ENCODE results near the gene KIF22.
"Not testable (repeated sequence)": the region's sequence is repeated elsewhere in the genome, so short reads cannot be mapped to it uniquely, and the experiment has no call there.

DNA sequence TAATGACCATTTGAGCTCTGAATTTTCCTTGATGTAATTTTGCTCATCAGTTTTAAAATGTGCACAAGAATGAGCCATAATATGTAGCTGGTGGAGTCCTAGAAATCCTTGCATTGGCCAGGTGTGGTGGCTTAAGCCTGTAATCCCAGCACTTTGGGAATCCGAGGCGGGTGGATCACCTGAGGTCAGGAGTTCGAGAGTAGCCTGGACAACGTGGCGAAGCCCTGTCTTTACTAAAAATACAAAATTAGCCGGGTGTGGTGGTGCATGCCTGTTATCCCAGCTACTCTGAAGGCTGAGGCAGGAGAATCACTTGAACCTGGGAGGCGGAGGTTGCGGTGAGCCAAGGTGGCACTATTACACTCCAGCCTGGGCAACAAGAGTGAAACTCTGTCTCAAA lies 33.5 kb upstream of the KIF22 start:
- not testable (repeated sequence) for TF ChIP-seq POLR2A (IDR thresholded peaks at IDR 0.05; ENCODE audit: low read length); GATA1 (IDR thresholded peaks at IDR 0.05; ENCODE audit: low read depth, low read length)
